Ramos (cell line): ENCODE data around the gene DDX56.

Source experiments
- in situ Hi-C: fragments of 300-500 bp; cut with MboI; formaldehyde crosslinking; loops from one replicate; pipeline ENCODE4 v1.14.3; 2022; ENCODE audit warnings: low sequenced_read_pairs; ENCODE audit not compliant: unreplicated experiment

The DDX56 gene

GRCh38 chr7:44538093-44538797 lies 35.5 kb downstream of the DDX56 start:
- in situ Hi-C loops, result no loop called here

GRCh38 chr7:44537442-44537841 lies 36.3 kb downstream of the DDX56 start:
- in situ Hi-C loops, result no loop called here

GRCh38 chr7:44536090-44536489 lies 37.6 kb downstream of the DDX56 start:
- in situ Hi-C loops, result no loop called here

DNA sequence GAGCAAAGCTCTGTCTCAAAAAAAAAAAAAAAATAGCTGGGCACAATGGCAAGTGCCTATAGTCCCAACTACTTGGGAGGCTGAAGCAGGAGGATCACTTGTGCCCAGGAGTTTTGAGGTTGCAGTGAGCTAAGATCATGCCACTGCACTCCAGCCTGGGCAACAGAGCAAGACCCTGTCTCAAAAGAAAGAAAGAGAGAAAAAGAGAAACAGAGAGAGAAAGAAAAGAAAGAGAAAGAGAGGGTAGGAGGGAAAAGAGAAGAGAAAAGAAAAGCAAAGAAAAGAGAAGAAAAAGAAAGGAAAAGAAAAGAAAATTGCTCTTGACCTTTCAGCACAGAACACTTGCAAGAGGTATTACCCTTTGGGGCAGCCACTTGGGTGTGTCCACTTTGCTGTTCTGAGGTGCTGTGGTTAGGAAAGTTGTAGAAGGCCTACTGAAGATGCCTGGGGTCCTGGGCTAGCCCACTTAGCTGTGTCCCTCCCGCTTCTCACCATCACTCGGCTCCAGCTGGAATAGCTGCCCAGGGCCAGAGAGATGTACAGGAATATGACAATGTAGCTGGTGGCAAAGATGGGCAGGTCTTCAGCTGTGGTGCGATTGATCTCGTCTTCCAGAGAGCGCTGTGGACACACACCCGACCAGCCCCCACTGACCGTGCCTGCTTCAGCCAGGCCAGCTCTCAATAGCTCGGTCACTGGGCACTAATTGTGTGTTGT lies 38.2 kb downstream of the DDX56 start:
- in situ Hi-C loops, result no loop called here

GRCh38 chr7:44534501-44534900 lies 39.2 kb downstream of the DDX56 start:
- in situ Hi-C loops, result no loop called here

- in situ Hi-C loops, result no loop called here
Observed at GRCh38 chr7:44534087-44534486, 39.6 kb downstream of the DDX56 start.

DNA sequence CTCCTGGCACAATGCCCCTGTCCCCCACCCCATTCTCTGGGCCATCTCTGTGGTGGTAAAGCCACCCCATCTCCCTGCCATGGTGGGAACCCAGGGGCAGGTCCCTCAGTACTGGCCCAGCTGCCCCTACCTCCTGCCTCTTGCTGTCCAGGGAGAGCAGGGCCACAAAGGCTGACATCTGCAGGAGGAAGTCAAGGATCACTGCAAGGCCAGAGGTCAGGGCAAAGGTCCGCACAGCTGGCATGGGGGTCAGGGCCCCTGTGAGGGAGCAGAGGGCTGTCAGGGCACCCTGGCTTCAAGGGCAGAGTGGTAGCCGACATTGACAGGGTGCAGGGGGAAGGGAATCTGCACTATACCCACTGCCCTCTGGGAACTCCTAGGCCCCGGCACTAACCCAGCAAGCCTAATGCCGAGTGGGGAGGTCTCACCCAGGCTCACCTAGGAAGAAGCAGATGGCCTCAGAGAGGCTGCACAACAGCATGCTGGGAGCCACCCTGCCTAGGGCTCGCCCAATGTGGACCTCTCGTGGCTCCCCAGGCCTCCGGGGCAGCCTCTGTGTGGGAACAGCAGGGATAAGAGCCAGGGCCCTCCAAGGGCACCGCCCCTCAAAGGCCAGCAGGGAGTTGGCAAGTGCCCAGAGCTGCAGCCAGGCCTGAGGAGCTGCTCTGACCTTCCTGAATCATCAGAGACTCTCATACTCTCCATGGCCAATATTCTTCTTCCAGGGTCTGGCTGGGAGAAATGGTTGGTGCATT lies 40.2 kb downstream of the DDX56 start:
- in situ Hi-C loops, result no loop called here

GRCh38 chr7:44531421-44532380 lies 42.0 kb downstream of the DDX56 start:
- in situ Hi-C loops, result no loop called here

DNA sequence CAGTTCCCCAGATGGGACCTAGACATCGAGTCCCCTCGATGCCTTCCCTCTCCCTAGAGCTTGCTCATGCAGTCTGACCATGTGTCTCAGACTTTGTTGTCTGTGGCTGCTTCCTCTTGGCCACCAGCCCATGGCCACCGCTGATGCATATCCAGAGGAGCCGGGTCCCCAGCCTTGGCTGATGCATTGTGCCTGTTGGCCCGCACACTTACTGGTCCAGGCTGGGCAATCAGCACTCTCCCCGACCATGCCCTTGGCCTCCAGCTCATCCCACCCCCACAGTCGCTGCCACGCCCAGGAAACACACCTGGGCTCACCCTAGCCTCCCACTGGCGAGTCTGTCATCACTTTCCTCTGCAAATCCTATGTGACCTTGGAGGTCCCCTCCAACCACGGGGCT lies 42.7 kb downstream of the DDX56 start:
- in situ Hi-C loops, result no loop called here

- in situ Hi-C loops, result no loop called here
Observed at GRCh38 chr7:44524811-44525388, 48.8 kb downstream of the DDX56 start.

GRCh38 chr7:44522315-44522714 lies 51.4 kb downstream of the DDX56 start:
- in situ Hi-C loops, result no loop called here

DNA sequence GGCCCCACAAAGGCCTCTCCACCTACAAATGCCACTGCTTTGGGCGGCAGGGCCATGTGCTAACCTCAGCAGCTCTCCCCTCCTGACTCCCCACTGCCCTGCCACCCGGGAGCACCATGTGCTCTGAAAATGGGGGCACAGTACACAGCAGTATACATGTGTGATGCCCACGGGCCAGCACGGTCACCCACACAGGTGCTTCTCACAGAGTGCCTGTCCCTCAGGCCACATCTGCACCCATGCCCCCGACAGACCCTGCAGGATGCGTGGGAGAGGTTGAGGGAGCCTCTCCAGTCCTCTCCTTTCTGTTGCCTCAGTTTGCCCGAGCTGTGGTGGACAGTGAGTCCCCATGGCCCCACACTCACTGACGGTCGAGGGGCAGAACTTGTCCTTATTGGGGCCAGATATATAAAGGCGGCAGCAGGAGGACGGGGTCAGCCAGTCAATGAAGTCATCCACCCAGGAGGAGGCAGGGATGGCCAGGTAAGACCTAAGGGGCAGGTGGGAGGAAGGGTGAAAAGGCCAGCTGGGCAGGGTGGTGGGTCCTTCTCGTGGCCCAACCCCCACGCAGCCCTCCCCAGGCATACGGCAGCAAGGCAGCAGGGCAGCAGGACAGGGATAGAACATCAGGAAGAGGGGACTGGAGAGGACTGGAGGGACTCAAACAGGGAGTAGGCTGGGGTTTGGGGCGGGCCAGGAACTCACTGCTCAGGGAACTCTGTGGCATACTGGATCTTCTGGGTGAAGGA lies 52.2 kb downstream of the DDX56 start:
- in situ Hi-C loops, result no loop called here

- in situ Hi-C loops, result no loop called here
Observed at GRCh38 chr7:44520574-44520973, 53.1 kb downstream of the DDX56 start.

GRCh38 chr7:44519546-44519945 lies 54.2 kb downstream of the DDX56 start:
- in situ Hi-C loops, result no loop called here

DNA sequence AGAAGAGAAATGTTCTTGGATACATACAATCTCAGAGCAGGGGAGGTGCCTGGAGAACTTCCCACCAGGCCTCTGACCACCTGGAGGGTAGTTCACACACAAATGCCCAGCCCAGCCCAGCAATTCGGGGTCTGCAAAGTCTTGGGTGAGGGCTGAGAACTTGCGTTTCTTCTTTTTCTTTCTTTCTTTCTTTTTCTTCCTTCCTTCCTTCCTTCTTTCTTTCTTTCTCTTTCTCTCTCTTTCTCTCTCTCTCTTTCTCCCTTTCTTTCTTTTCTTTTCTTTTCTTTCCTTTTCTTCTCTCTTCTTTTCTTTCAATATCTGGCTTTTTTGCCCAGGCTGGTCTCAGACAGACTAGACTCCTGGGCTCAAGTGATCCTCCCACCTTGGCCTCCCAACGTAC lies 54.9 kb downstream of the DDX56 start:
- in situ Hi-C loops, result no loop called here

DNA sequence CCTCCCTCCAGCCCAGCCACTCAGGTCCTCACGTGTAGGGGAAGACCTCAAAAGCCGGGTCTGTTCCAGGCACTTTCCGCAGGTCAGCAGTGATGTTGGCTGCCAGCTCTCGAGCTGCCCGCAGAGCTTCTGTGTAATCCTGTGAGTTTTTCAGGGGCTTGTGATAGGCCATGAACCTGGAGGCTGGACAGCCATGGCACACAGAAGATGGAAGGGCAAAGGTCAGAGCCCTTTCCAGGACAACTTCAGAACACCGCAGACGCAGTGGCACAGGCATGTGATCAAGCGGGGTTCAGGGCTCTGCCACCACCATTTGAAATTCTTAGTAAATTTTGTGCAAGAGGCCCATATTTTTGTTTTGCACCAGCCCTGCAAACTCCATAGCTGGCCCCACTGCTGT lies 56.5 kb downstream of the DDX56 start:
- in situ Hi-C loops, result no loop called here
